NT2/D1 (cell line): ENCODE measurements around the gene SLC16A5.

Source experiments
- DNase-seq: peaks from one replicate; pipeline ENCODE4 v3.0.0-alpha.2; 2011; ENCODE audit warnings: low read depth, low spot score
- H3K27me3 ChIP-seq: 2 replicates; pipeline ENCODE4 v1.6.0; 2011; ENCODE audit warnings: mild to moderate bottlenecking; ENCODE audit not compliant: insufficient read length, insufficient read depth
- H3K36me3 ChIP-seq: 2 replicates; pipeline ENCODE4 v1.6.1; 2011; ENCODE audit warnings: mild to moderate bottlenecking, low read length, mixed read lengths; ENCODE audit not compliant: insufficient read depth, insufficient read length
- H3K4me1 ChIP-seq: 2 replicates; pipeline ENCODE4 v1.5.1; 2011; ENCODE audit not compliant: insufficient read depth, insufficient read length
- H3K4me3 ChIP-seq: 2 replicates; pipeline ENCODE4 v1.5.1; 2011; ENCODE audit warnings: low read depth; ENCODE audit not compliant: insufficient read length
- H3K9ac ChIP-seq: 2 replicates; pipeline ENCODE4 v1.6.0; 2011; ENCODE audit warnings: low read depth; ENCODE audit not compliant: insufficient read length
- H3K9me3 ChIP-seq: 2 replicates; pipeline ENCODE4 v1.5.1; 2011; ENCODE audit warnings: mild to moderate bottlenecking, low read length; ENCODE audit not compliant: insufficient read depth
- SUZ12 ChIP-seq: IDR thresholded peaks from 2 replicates; pipeline ENCODE4 v1.6.1; 2011; ENCODE audit not compliant: insufficient read length, insufficient read depth; ENCODE audit errors: extremely low read depth
- YY1 ChIP-seq: IDR thresholded peaks from 2 replicates; pipeline ENCODE4 v1.6.1; 2011; ENCODE audit not compliant: insufficient read length, insufficient read depth
- ZNF274 ChIP-seq: IDR thresholded peaks from 2 replicates; pipeline ENCODE4 v1.6.1; 2011; ENCODE audit warnings: mild to moderate bottlenecking, low read depth, low read length

The SLC16A5 gene

DNA sequence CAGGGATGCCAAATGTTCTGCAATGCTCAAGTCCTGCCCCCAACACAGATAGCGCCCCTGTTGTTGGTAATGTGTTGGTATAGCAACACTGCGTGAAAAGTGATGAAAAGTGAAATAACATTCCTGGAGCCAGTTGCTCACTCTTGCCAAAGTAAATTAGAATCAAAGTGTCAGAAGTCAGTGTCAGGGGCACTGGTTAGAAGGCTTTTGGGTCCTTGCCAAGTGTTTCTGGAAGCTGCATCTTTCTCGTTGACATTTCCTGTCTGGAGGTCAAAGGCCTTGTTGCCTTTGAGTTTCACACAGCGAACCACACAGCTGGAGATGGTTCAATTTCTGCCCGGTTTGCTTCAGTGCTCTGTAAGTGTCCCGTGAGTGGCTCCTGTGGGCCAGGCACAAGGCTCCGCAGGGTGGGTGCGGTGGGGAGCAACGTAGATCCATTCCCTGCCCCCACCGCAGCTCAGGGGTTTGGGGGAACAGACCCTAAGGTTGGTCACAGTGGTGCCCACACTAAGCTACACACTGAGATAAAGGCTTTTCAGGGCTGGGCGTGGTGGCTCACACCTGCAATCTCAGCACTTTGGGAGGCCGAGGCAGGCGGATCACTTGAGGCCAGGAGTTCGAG is 3.6 kb upstream of the SLC16A5 start:
- H3K27me3 ChIP-seq: no peaks in the 10 kb centered on the region
- H3K4me3 ChIP-seq: no peak overlapping the region
- no peaks in the 10 kb centered on the region for H3K9me3 ChIP-seq
- DNase-seq: no peak
- H3K36me3 ChIP-seq: no peaks in the 10 kb centered on the region
- H3K9ac ChIP-seq: no peak overlapping the region
- TF ChIP-seq SUZ12 (no peak), YY1 (no peak)
- H3K4me1 ChIP-seq: peaks cover 4% of the 10 kb centered on the region

DNA sequence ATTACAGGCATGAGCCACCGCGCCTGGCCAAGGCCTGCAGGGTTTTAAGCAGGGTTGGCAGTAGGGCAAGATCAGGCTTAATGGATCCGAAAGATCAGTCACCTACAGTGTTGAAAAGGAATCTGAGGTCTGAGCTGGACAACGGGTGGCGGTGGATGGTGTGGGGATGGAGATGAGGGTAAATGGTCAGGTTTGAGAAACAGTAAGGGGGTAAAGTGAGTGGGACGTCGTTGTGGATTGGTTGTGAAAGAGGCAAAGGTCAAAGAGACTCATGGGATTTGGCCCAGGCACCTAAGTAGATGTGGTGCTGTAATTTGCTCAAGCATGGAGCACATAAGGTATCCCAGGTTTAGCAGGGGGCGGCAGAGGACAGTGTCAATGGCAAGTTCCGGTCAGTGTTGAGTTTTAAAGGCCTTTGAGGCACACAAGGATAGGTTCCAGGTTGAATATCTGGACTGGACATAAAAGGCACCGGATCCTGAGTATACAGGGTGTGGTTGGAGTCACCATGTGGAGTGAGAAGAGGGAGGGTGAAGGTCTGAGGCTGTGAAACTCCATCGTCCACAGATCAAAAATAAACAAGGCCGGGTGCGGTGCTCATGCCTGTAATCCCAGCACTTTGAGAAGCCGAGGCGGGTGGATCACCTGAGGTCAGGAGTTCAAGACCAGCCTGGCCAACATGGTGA is 1.1 kb upstream of the SLC16A5 start:
- DNase-seq: no peak
- H3K4me3 ChIP-seq: peak overlapping the region; percentile 55
- H3K4me1 ChIP-seq: peaks cover 11% of the 10 kb centered on the region
- TF ChIP-seq ZNF274 (no peak), SUZ12 (no peak), YY1 (no peak)
- H3K9ac ChIP-seq: no peak overlapping the region
- no peaks in the 10 kb centered on the region for H3K27me3 ChIP-seq
- H3K36me3 ChIP-seq: peaks cover 2% of the 10 kb centered on the region
- H3K9me3 ChIP-seq: no peaks in the 10 kb centered on the region

DNA sequence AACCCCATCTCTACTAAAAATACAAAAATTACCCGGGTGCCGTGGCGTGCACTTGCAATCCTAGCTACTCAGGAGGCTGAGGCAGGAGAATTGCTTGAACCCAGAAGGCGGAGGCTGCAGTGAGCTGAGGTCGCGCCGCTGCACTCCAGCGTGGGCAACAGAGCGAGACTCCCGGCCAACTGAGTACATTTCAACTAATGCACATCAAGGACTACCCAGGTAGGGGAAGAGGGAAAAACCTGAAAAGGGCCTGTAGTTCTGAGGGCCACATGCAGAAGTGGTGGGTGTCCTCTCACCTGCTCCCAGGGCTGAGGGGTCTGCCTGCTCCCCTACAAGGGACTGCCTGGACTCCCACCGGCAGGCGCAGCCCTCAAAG is 584 bp upstream of the SLC16A5 start:
- Histone ChIP-seq H3K4me1 (peaks cover 14% of the 10 kb centered on the region), H3K9ac (peak overlapping the region; percentile 92), H3K4me3 (peak overlapping the region; percentile 55), H3K27me3 (no peaks in the 10 kb centered on the region), H3K9me3 (no peaks in the 10 kb centered on the region), H3K36me3 (peaks cover 2% of the 10 kb centered on the region)
- TF ChIP-seq ZNF274: no peak
- TF ChIP-seq YY1: no peak
- TF ChIP-seq SUZ12: no peak
- DNase-seq: no peak

DNA sequence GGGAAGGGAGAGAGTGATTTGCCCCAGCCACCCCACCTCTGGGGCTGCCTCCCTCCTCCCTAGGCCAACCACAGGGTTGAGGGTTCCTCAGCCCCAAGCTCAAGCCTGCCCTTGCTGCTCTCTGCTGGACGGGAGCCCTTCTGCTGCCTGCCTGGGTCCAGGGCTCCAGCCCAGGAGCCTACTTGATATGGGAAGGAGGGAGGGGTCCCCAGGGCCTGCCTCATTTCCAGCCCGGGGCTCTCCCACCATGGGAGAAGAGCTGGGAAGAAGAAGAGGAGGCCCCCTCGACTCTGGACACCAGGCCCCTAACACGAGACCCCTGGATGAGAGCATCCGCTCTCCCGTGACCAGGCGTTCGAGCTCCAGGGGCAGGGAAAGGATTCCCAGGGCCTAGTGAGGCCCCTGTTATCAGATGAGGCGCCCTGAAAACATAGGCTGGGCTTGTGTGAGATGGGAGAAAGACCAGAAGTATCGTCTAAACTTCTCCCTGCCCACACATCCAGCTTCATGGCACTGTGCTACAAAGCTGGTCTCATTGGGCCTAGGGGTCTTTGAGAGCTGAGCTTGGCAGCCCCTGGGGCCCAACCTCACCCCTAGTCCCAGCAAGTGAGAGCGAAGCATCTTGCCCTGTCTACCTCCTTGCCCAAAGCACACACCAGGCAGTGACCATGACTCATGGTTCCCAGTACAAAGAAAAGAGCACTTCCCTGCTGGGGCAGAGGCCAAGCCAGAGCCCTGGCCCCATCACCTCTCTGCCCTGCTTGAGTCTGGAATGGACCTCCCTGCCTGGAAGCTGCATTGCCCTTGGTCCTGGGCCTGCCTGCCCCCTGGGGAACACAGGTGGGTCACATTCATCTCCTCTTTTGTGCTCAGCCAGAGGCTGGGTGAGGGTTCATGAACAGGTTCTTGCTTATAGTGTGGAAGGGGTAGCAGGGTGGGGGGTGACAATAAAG is 987 bp downstream of the SLC16A5 start:
- Histone ChIP-seq H3K4me3 (peak overlapping the region; percentile 81), H3K36me3 (peaks cover 8% of the 10 kb centered on the region), H3K27me3 (no peaks in the 10 kb centered on the region), H3K9me3 (no peaks in the 10 kb centered on the region), H3K4me1 (peaks cover 26% of the 10 kb centered on the region), H3K9ac (peak overlapping the region; percentile 98)
- DNase-seq: no peak
- TF ChIP-seq YY1 (no peak), SUZ12 (no peak), ZNF274 (no peak)

DNA sequence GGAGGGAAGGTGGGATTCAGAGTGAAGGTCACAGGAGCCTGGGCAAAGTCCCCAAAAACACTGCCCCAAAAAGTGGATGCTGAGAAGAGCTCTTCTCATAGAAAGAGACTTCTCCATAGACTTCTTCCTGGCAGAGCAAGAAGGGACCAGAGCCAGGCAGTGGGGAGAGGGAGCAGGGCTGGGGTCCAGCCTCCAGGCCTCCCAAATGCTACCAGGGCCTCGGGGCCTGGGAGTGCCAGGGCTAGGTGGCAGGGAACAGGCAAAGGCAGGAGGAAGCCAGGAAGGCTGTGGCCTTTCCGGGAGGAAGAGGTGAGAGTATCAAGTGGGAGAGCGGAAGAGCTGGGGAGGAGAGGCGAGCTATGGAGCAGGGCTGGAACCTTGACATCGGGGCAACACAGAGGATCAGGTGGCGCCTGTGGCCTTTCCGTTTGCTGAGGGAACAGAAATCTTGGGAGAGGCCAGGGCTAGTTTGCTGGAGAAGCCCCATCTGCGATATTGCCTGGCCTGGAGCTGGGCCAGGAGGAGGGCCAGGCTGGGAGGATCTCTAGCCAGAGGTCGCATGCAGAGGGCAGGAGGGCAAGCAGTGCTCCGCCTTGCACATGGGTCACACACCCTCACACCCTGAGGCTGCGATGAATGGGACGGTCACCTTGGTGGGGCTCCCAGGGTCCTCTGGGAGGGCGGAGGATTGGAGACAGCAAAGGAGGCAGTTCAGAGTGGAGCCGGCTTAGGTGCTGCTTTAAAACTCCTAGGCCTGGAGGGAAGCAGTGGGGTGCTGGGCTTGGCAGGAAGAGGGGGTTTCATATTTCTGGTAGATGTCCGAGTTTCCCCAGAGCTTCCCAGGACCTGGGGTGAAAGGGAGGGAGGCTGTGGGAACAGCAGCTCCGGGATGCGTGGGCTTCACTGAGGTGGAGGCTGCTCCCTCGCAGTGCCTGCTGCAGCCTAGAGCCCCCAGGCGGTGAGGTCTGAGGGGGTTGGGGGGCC is 3.4 kb downstream of the SLC16A5 start:
- no peak for DNase-seq
- TF ChIP-seq YY1 (no peak), SUZ12 (no peak), ZNF274 (no peak)
- Histone ChIP-seq H3K4me3 (peak overlapping the region; percentile 23), H3K27me3 (no peaks in the 10 kb centered on the region), H3K4me1 (peaks cover 39% of the 10 kb centered on the region), H3K36me3 (peaks cover 20% of the 10 kb centered on the region), H3K9me3 (no peaks in the 10 kb centered on the region), H3K9ac (peak overlapping the region; percentile 58)

DNA sequence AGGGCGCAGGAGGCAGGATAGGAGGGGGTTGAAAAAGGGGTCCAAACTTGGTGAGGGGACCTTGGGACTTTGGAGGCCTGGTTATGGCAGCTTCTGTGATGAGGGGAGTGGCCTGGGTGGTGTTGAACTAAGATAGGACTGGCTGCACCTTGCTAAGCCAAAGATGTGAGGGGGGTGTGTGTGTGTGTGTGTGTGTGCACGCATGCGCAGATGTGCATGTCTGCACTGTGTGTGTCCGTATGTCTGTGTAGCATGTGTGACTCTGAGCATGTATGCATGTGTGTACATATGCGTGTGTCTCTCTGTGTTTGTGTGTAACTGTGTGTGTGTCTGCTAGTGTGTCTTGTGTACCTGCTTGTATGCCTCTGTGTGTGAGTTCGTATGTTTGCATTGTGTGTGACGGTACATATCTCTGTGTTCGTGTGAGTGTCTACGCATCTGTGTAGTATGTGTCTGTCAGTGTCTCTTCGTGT is 4.1 kb downstream of the SLC16A5 start:
- H3K9ac ChIP-seq: peak overlapping the region; percentile 58

More for the DNA sequence above, 4.1 kb downstream of the SLC16A5 start:
- H3K27me3 ChIP-seq: no peaks in the 10 kb centered on the region
- no peak for DNase-seq
- peaks cover 39% of the 10 kb centered on the region for H3K4me1 ChIP-seq
- TF ChIP-seq YY1 (no peak), ZNF274 (no peak), SUZ12 (no peak)
- peak overlapping the region; percentile 0 for H3K4me3 ChIP-seq
- H3K9me3 ChIP-seq: no peaks in the 10 kb centered on the region
- H3K36me3 ChIP-seq: peaks cover 22% of the 10 kb centered on the region
